SU-DHL-6 (cell line): Measurements from ENCODE around the gene GAGE12C.
"Not testable (repeated sequence)": the region's sequence is repeated elsewhere in the genome, so short reads cannot be mapped to it uniquely, and the experiment has no call there.

Experiments used
- EZH2phosphoT487 ChIP-seq: fragments of 200-600 bp; sonication (generic), shearing (Covaris generic); conservative IDR thresholded peaks from 2 replicates; pipeline ENCODE4 v1.6.1; 2018; ENCODE audit warnings: mild to moderate bottlenecking, antibody characterized with exemption, low read length, moderate library complexity, mixed read lengths
- TF ChIP-seq, protein P1 (sequence below): fragments of 200-600 bp; sonication (generic); IDR thresholded peaks from one replicate; pipeline ENCODE4 v1.5.1; 2017; ENCODE audit warnings: antibody characterized with exemption, mild to moderate bottlenecking, low read length, moderate library complexity; ENCODE audit not compliant: insufficient read depth, poor library complexity, severe bottlenecking

DNA sequence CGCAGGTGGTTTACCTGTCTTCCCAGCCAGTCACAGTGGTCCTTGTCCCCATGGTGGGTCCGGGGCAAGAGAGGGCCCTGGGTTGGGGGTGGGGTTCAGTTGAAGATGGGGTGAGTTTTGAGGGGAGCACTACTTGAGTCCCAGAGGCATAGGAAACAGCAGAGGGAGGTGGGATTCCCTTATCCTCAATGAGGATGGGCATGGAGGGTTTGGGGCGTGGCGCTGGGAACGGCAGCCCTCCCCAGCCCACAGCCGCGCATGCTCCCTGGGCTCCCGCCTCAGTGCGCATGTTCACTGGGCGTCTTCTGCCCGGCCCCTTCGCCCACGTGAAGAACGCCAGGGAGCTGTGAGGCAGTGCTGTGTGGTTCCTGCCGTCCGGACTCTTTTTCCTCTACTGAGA is 9.5 kb downstream of the GAGE12C start, which contains the start of gene GAGE12D:
- TF ChIP-seq, protein P1, sequence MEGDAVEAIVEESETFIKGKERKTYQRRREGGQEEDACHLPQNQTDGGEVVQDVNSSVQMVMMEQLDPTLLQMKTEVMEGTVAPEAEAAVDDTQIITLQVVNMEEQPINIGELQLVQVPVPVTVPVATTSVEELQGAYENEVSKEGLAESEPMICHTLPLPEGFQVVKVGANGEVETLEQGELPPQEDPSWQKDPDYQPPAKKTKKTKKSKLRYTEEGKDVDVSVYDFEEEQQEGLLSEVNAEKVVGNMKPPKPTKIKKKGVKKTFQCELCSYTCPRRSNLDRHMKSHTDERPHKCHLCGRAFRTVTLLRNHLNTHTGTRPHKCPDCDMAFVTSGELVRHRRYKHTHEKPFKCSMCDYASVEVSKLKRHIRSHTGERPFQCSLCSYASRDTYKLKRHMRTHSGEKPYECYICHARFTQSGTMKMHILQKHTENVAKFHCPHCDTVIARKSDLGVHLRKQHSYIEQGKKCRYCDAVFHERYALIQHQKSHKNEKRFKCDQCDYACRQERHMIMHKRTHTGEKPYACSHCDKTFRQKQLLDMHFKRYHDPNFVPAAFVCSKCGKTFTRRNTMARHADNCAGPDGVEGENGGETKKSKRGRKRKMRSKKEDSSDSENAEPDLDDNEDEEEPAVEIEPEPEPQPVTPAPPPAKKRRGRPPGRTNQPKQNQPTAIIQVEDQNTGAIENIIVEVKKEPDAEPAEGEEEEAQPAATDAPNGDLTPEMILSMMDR, result not testable (repeated sequence)
- not testable (repeated sequence) for TF ChIP-seq EZH2phosphoT487
